Measurements from ENCODE around the gene ARHGEF37.
"Not testable (repeated sequence)": the region's sequence is repeated elsewhere in the genome, so short reads cannot be mapped to it uniquely, and the experiment has no call there.

The ARHGEF37 gene

GRCh38 chr5:149567226-149567625, 14.1 kb upstream of the ARHGEF37 start:
- no peak for DNase-seq (ENCODE audit: low read depth)

GRCh38 chr5:149572170-149572569, 9.1 kb upstream of the ARHGEF37 start:
- no peak for DNase-seq (ENCODE audit: low read depth)

- DNase-seq (ENCODE audit: low read depth), result no peak
Observed at GRCh38 chr5:149572576-149573231, 8.6 kb upstream of the ARHGEF37 start.

GRCh38 chr5:149575131-149575530, 6.2 kb upstream of the ARHGEF37 start:
- no peak for DNase-seq (ENCODE audit: low read depth)

GRCh38 chr5:149576021-149576420, 5.3 kb upstream of the ARHGEF37 start:
- no peak for DNase-seq (ENCODE audit: low read depth)

- no peak for DNase-seq (ENCODE audit: low read depth)
Observed at GRCh38 chr5:149578896-149579295, 2.4 kb upstream of the ARHGEF37 start.

- DNase-seq (ENCODE audit: low read depth), result no peak
Observed at GRCh38 chr5:149580808-149581191, 498 bp upstream of the ARHGEF37 start.

GRCh38 chr5:149581931-149582768, 852 bp downstream of the ARHGEF37 start:
- DNase-seq (ENCODE audit: low read depth), result no peak

- DNase-seq (ENCODE audit: low read depth), result no peak
Observed at GRCh38 chr5:149583394-149583793, 2.1 kb downstream of the ARHGEF37 start.

GRCh38 chr5:149584121-149584520, 2.8 kb downstream of the ARHGEF37 start:
- DNase-seq (ENCODE audit: low read depth), result no peak

GRCh38 chr5:149585910-149586309, 4.6 kb downstream of the ARHGEF37 start:
- no peak for DNase-seq (ENCODE audit: low read depth)

- DNase-seq (ENCODE audit: low read depth), result no peak
Observed at GRCh38 chr5:149586708-149587318, 5.5 kb downstream of the ARHGEF37 start.

GRCh38 chr5:149588936-149589335, 7.6 kb downstream of the ARHGEF37 start:
- DNase-seq (ENCODE audit: low read depth), result no peak

GRCh38 chr5:149593370-149593769, 12.1 kb downstream of the ARHGEF37 start:
- no peak for DNase-seq (ENCODE audit: low read depth)

- DNase-seq (ENCODE audit: low read depth), result no peak
Observed at GRCh38 chr5:149594206-149594895, 13.1 kb downstream of the ARHGEF37 start.

GRCh38 chr5:149595105-149595504, 13.8 kb downstream of the ARHGEF37 start:
- not testable (repeated sequence) for DNase-seq (ENCODE audit: low read depth)

- DNase-seq (ENCODE audit: low read depth), result no peak
Observed at GRCh38 chr5:149596712-149597111, 15.4 kb downstream of the ARHGEF37 start.

- DNase-seq (ENCODE audit: low read depth), result no peak
Observed at GRCh38 chr5:149597618-149598017, 16.3 kb downstream of the ARHGEF37 start.

- DNase-seq (ENCODE audit: low read depth), result not testable (repeated sequence)
Observed at GRCh38 chr5:149598234-149598633, 16.9 kb downstream of the ARHGEF37 start.

- no peak for DNase-seq (ENCODE audit: low read depth)
Observed at GRCh38 chr5:149598966-149599365, 17.7 kb downstream of the ARHGEF37 start.

- DNase-seq (ENCODE audit: low read depth), result no peak
Observed at GRCh38 chr5:149599375-149599774, 18.1 kb downstream of the ARHGEF37 start.

GRCh38 chr5:149600932-149601331, 19.6 kb downstream of the ARHGEF37 start:
- no peak for DNase-seq (ENCODE audit: low read depth)
